Activated T-cell treated with anti-CD3 and anti-CD28 coated beads, Interleukin-2, amount 50 U/mL, for 72 hours (primary cell): ENCODE data around the gene RNF17. TPM values are rescaled to one million over a fixed set of nuclear protein-coding genes. Genes with fewer than 3 reads are reported as not detected.

Source experiments
- ATAC-seq, 2 donors: fragments of 150-1000 bp; cut with Tn5 transposase; replicated peaks in 1 of 2; 2 replicates each; pipeline ENCODE4 v1.10.0; 2021; ENCODE audit warnings: moderate library complexity in 2 of 2, mild to moderate bottlenecking in 1 of 2
- DNase-seq, 2 donors: peaks; one replicate each; pipeline ENCODE4 v3.0.0; 2021 to 2022; ENCODE audit warnings: mixed read lengths in 1 of 2
- H3K27ac Mint-ChIP-seq: one replicate; pipeline ENCODE4 v1.8.0; 2022; ENCODE audit warnings: mild to moderate bottlenecking, moderate library complexity, mixed read lengths
- H3K27me3 Mint-ChIP-seq: one replicate; pipeline ENCODE4 v1.8.0; 2022; ENCODE audit warnings: low read depth, mixed read lengths
- H3K36me3 Mint-ChIP-seq, 2 donors: one replicate each; pipeline ENCODE4 v1.8.0; 2022; ENCODE audit warnings: mixed read lengths in 2 of 2, mild to moderate bottlenecking in 1 of 2; ENCODE audit not compliant: insufficient read depth in 2 of 2
- H3K4me1 Mint-ChIP-seq: one replicate; pipeline ENCODE4 v1.8.0; 2022; ENCODE audit warnings: low read depth, mixed read lengths
- H3K4me3 Mint-ChIP-seq, 2 donors: one replicate each; pipeline ENCODE4 v1.8.0; 2022; ENCODE audit warnings: mild to moderate bottlenecking in 2 of 2, mixed read lengths in 2 of 2, moderate library complexity in 2 of 2
- H3K9me3 Mint-ChIP-seq, 2 donors: one replicate each; pipeline ENCODE4 v1.8.0; 2022; ENCODE audit warnings: mixed read lengths in 2 of 2
- total RNA-seq, 2 donors: library from RNA; stranded (reverse); gene quantifications; one replicate each; pipeline ENCODE4 v1.2.3, GENCODE V29; 2022

The RNF17 gene
- total RNA-seq, 2 donors from 2014 or later = 0.65 TPM; not detected in 1

DNA sequence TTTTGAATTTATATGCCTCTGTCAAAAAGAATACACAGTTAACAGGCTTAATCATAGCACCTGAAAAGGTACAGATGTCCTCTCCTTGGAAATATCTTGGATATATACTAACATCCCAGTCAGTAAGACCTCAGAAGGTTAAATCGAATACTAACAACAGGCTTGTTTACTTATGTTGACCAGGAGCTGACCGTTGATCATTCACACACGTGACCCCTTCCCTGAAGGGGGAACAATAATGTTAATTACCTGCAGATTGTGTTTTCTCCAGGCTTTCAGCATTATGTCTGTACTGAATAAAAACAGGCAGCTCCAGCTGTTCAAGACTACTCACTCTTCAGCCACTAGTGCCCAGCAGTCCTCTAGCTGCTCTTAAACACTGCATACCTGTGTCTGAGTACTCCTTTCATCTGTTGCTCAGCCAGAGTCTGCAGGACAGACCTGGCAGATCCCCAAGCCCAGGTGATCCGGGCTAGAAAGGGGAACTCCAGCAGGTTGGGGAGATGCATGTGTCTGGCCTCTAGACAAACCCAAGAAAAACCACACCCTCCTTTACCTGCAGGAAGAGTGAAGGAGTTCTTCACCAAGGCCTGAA, 163.9 kb downstream of the RNF17 start:
- ATAC-seq (no peak), DNase-seq (no peak)

DNA sequence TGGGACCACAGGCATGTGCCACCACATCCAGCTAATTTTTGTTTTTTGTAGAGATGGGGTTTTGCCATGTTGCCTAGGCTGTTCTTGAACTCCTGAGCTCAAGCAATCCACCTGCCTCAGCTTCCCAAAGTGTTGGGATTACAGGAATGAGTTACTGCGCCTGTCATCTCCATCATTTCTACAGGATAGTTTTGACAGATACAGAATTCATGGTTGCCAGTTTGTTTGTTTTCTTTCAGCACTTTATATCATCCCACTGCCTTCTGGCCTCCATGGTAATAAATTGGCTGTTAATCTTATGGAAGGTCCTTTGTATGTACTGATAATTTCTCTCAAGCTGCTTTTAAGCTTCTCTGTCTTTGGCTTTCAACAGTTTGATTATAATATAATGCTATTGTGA, 165.2 kb downstream of the RNF17 start:
- no peaks in the 10 kb centered on the region for H3K9me3 Mint-ChIP-seq
- H3K4me1 Mint-ChIP-seq = peaks cover 8% of the 10 kb centered on the region
- H3K27ac Mint-ChIP-seq = no peak overlapping the region
- no peak for ATAC-seq
- no peak overlapping the region for H3K4me3 Mint-ChIP-seq
- no peak for DNase-seq
- H3K27me3 Mint-ChIP-seq = peaks cover 35% of the 10 kb centered on the region
- peaks cover 0 to 2% of the 10 kb centered on the region in 2 donors for H3K36me3 Mint-ChIP-seq

More for the DNA sequence above, 163.9 kb downstream of the RNF17 start:
- Mint-ChIP-seq H3K36me3 (peaks cover 0 to 2% of the 10 kb centered on the region in 2 donors), H3K4me3 (no peak overlapping the region), H3K27ac (no peak overlapping the region), H3K9me3 (no peaks in the 10 kb centered on the region), H3K27me3 (peaks cover 23% of the 10 kb centered on the region), H3K4me1 (peaks cover 8% of the 10 kb centered on the region)

Other genes starting within 250 kb of the RNF17 start
- under 1 TPM; 0.05 to 0.32 TPM for gene ATP12A, start 83.8 kb upstream of the RNF17 start, total RNA-seq